HepG2 (cell line): ENCODE results near the gene CAPG. TPM values are rescaled to one million over a fixed set of nuclear protein-coding genes. Genes with fewer than 3 reads are reported as not detected.

ENCODE experiments used
- ADNP ChIP-seq: sonication (generic); formaldehyde crosslinking; IDR thresholded peaks from 2 replicates; pipeline ENCODE4 v1.4.0; 2020; ENCODE audit warnings: missing genetic modification reagents
- BCLAF1 ChIP-seq: fragments of 450-650 bp; IDR thresholded peaks from 2 replicates; pipeline ENCODE4 v1.6.1; 2017; ENCODE audit warnings: mild to moderate bottlenecking
- HOXA9 ChIP-seq: sonication (generic); formaldehyde crosslinking; IDR thresholded peaks from 2 replicates; pipeline ENCODE4 v1.8.1; 2022; ENCODE audit warnings: missing genetic modification reagents, mild to moderate bottlenecking, moderate library complexity, borderline replicate concordance
- LBX2 ChIP-seq: sonication (generic); formaldehyde crosslinking; IDR thresholded peaks from 2 replicates; pipeline ENCODE4 v1.5.0; 2020; ENCODE audit warnings: missing genetic modification reagents, mild to moderate bottlenecking, borderline replicate concordance
- NAIF1 ChIP-seq: sonication (generic); formaldehyde crosslinking; IDR thresholded peaks from 2 replicates; pipeline ENCODE4 v1.5.0; 2020; ENCODE audit warnings: mild to moderate bottlenecking, missing genetic modification reagents, borderline replicate concordance
- NFIC ChIP-seq: IDR thresholded peaks from 2 replicates; pipeline ENCODE4 v1.6.1; 2012; ENCODE audit warnings: mild to moderate bottlenecking, low read length, inconsistent platforms
- POGZ ChIP-seq: sonication (generic); formaldehyde crosslinking; IDR thresholded peaks from 2 replicates; pipeline ENCODE4 v1.4.0; 2020; ENCODE audit warnings: mild to moderate bottlenecking, missing genetic modification reagents
- RARG ChIP-seq: sonication (generic); formaldehyde crosslinking; IDR thresholded peaks from 2 replicates; pipeline ENCODE4 v1.4.0; 2020; ENCODE audit warnings: low read depth, mild to moderate bottlenecking, missing genetic modification reagents
- REPIN1 ChIP-seq: sonication (generic); formaldehyde crosslinking; IDR thresholded peaks from 2 replicates; pipeline ENCODE4 v1.8.0; 2022; ENCODE audit warnings: missing genetic modification reagents, low read depth, mild to moderate bottlenecking, borderline replicate concordance
- SMC3 ChIP-seq: IDR thresholded peaks from 2 replicates; pipeline ENCODE4 v1.6.1; 2011; ENCODE audit warnings: low read length, improper control_type of control experiment
- STAG1 ChIP-seq: sonication (generic); formaldehyde crosslinking; IDR thresholded peaks from 2 replicates; pipeline ENCODE4 v1.4.0; 2020; ENCODE audit warnings: missing genetic modification reagents
- STAT6 ChIP-seq: sonication (generic); formaldehyde crosslinking; IDR thresholded peaks from 2 replicates; pipeline ENCODE4 v1.4.0; 2020; ENCODE audit warnings: missing genetic modification reagents, mild to moderate bottlenecking, borderline replicate concordance
- THAP8 ChIP-seq: sonication (generic); formaldehyde crosslinking; IDR thresholded peaks from 2 replicates; pipeline ENCODE4 v1.5.1; 2020; ENCODE audit warnings: missing genetic modification reagents, mild to moderate bottlenecking, borderline replicate concordance
- TSC22D2 ChIP-seq: sonication (generic); formaldehyde crosslinking; IDR thresholded peaks from 2 replicates; pipeline ENCODE4 v1.5.1; 2020; ENCODE audit warnings: missing genetic modification reagents, mild to moderate bottlenecking, borderline replicate concordance
- ZNF232 ChIP-seq: sonication (generic); formaldehyde crosslinking; IDR thresholded peaks from 2 replicates; pipeline ENCODE4 v1.4.0; 2020; ENCODE audit warnings: missing genetic modification reagents, borderline replicate concordance
- ZNF512 ChIP-seq: sonication (generic); formaldehyde crosslinking; IDR thresholded peaks from 2 replicates; pipeline ENCODE4 v1.4.0; 2020; ENCODE audit warnings: mild to moderate bottlenecking, missing genetic modification reagents
- ZNF547 ChIP-seq: sonication (generic); formaldehyde crosslinking; IDR thresholded peaks from 2 replicates; pipeline ENCODE4 v1.5.1; 2020; ENCODE audit warnings: mild to moderate bottlenecking, missing genetic modification reagents
- ZNF800 ChIP-seq: sonication (generic); formaldehyde crosslinking; IDR thresholded peaks from 2 replicates; pipeline ENCODE4 v1.4.0; 2020; ENCODE audit warnings: missing genetic modification reagents
- polyA plus RNA-seq, 8 experiments: library from polyadenylated mRNA; depleted of rRNA in 3 of 8; stranded (reverse) in 7 of 8; unstranded in 1 of 8; fragments of >200 nt; fragmentation: Illumina TruSeq in 4 of 8; extraction: Trizol in 4 of 8; gene quantifications; 2 replicates each; pipeline versions ENCODE4 v1.2.1 to v1.2.3, GENCODE V29; 2011 to 2016; ENCODE audit warnings: low read depth in 4 of 8, missing spikeins in 1 of 8, mixed read lengths in 1 of 8; ENCODE audit not compliant: insufficient read depth in 1 of 8
- total RNA-seq, 5 experiments: library from RNA; depleted of rRNA; stranded (reverse); fragments of >200 nt; fragmentation: Illumina TruSeq; extraction: Trizol; gene quantifications; 2 replicates each; pipeline ENCODE4 v1.2.3, GENCODE V29; 2016; ENCODE audit warnings: low read depth in 1 of 5

CAPG gene
- total and polyA plus RNA-seq, 2 of the 13 experiments (the other 11 are each of a cell fraction or from before 2014, with no cell fraction given) = 12.7 to 18.2 TPM

GRCh38 chr2:85355073-85355410 is 55.1 kb downstream of the CAPG start (continued):
- TF ChIP-seq NFIC = no peak
- TF ChIP-seq TSC22D2 (CRISPR knock-in tag) = no peak
- no peak for TF ChIP-seq RARG
- TF ChIP-seq ZNF800 (CRISPR knock-in tag) = no peak
- TF ChIP-seq REPIN1 (CRISPR knock-in tag) = no peak
- no peak for TF ChIP-seq STAT6 (CRISPR knock-in tag)
- no peak for TF ChIP-seq SMC3
- TF ChIP-seq BCLAF1 = no peak
- no peak for TF ChIP-seq ZNF232
- TF ChIP-seq NAIF1 (CRISPR knock-in tag) = no peak
- no peak for TF ChIP-seq ADNP (CRISPR knock-in tag)
- TF ChIP-seq ZNF547 (CRISPR knock-in tag) = no peak
- no peak for TF ChIP-seq THAP8 (CRISPR knock-in tag)
- no peak for TF ChIP-seq POGZ (CRISPR knock-in tag)
- TF ChIP-seq STAG1 = no peak
- TF ChIP-seq HOXA9 (CRISPR knock-in tag) = no peak
- no peak for TF ChIP-seq LBX2 (CRISPR knock-in tag)
- no peak for TF ChIP-seq ZNF512 (CRISPR knock-in tag)
